ENCODE data around the gene AKT3. TPM values are rescaled to one million over a fixed set of nuclear protein-coding genes. Genes with fewer than 3 reads are reported as not detected.

The AKT3 gene
- total RNA-seq, 2 experiments from 2014 or later, result 80.4 to 88.5 TPM

- Mint-ChIP-seq H3K4me3 (no peak overlapping the region), H3K27ac (no peak overlapping the region), H3K9me3 (no peaks in the 10 kb centered on the region), H3K4me1 (ENCODE audit: low read depth) (no peaks in the 10 kb centered on the region), H3K27me3 (no peaks in the 10 kb centered on the region), H3K36me3 (ENCODE audit: low read depth) (peaks cover 43% of the 10 kb centered on the region)
- no peak overlapping the region for H3K4me3 ChIP-seq (ENCODE audit: low read length)
- peaks cover 6% of the 10 kb centered on the region for H3K4me1 ChIP-seq (ENCODE audit: insufficient read depth, low read length)
- intact Hi-C loops (cut with DNase I, micrococcal nuclease), result no loop called here
- no peak for DNase-seq
- H3K36me3 ChIP-seq (ENCODE audit: insufficient read depth, low read length), result no peaks in the 10 kb centered on the region
- no peaks in the 10 kb centered on the region for H3K27me3 ChIP-seq (ENCODE audit: control insufficient read depth in 1 of 2, insufficient read depth in 2 of 2, low read length in 2 of 2)
- no peak for ATAC-seq (ENCODE audit: poor library complexity)
- H3K27ac ChIP-seq (ENCODE audit: low read depth in 1 of 2, low read length in 2 of 2), result no peak overlapping the region
- ChIA-PET POLR2A (no interaction called here), CTCF (no interaction called here)
- TF ChIP-seq CTCF (IDR thresholded peaks at IDR 0.05), result no peak
- peaks cover 0 to 12% of the 10 kb centered on the region in 2 experiments for H3K9me3 ChIP-seq (ENCODE audit: control insufficient read depth in 1 of 2, insufficient read depth in 1 of 2, low read length in 2 of 2)
These were observed 351.9 kb downstream of the AKT3 start for GRCh38 chr1:243497939-243498681.

- no peaks in the 10 kb centered on the region for H3K27me3 ChIP-seq (ENCODE audit: control insufficient read depth in 1 of 2, insufficient read depth in 2 of 2, low read length in 2 of 2)
- no peaks in the 10 kb centered on the region for H3K27me3 Mint-ChIP-seq
- ChIA-PET POLR2A (no interaction called here), CTCF (no interaction called here)
- DNase-seq, result no peak
- TF ChIP-seq CTCF (IDR thresholded peaks at IDR 0.05), result no peak
- ATAC-seq (ENCODE audit: poor library complexity), result no peak
- H3K9me3 Mint-ChIP-seq, result no peaks in the 10 kb centered on the region
- H3K4me1 Mint-ChIP-seq (ENCODE audit: low read depth), result no peaks in the 10 kb centered on the region
- H3K4me1 ChIP-seq (ENCODE audit: insufficient read depth, low read length), result peaks cover 6% of the 10 kb centered on the region
- peaks cover 0 to 12% of the 10 kb centered on the region in 2 experiments for H3K9me3 ChIP-seq (ENCODE audit: control insufficient read depth in 1 of 2, insufficient read depth in 1 of 2, low read length in 2 of 2)
- intact Hi-C loops (cut with DNase I, micrococcal nuclease), result no loop called here
- H3K27ac ChIP-seq (ENCODE audit: low read depth in 1 of 2, low read length in 2 of 2), result no peak overlapping the region
- H3K4me3 Mint-ChIP-seq, result no peak overlapping the region
- H3K36me3 Mint-ChIP-seq (ENCODE audit: low read depth), result peaks cover 31% of the 10 kb centered on the region
- H3K27ac Mint-ChIP-seq, result no peak overlapping the region
- no peak overlapping the region for H3K4me3 ChIP-seq (ENCODE audit: low read length)
- no peaks in the 10 kb centered on the region for H3K36me3 ChIP-seq (ENCODE audit: insufficient read depth, low read length)
These were observed 353.2 kb downstream of the AKT3 start for GRCh38 chr1:243496806-243497205.

GRCh38 chr1:243496187-243496646, 353.8 kb downstream of the AKT3 start:
- H3K9me3 Mint-ChIP-seq, result no peaks in the 10 kb centered on the region
- H3K36me3 ChIP-seq (ENCODE audit: insufficient read depth, low read length), result no peaks in the 10 kb centered on the region
- H3K27ac ChIP-seq (ENCODE audit: low read depth in 1 of 2, low read length in 2 of 2), result no peak overlapping the region
- H3K4me3 ChIP-seq (ENCODE audit: low read length), result no peak overlapping the region
- no peaks in the 10 kb centered on the region for H3K27me3 ChIP-seq (ENCODE audit: control insufficient read depth in 1 of 2, insufficient read depth in 2 of 2, low read length in 2 of 2)
- H3K4me3 Mint-ChIP-seq, result no peak overlapping the region
- intact Hi-C loops (cut with DNase I, micrococcal nuclease), result no loop called here
- no peak for ATAC-seq (ENCODE audit: poor library complexity)
- H3K4me1 ChIP-seq (ENCODE audit: insufficient read depth, low read length), result peaks cover 6% of the 10 kb centered on the region
- ChIA-PET CTCF (no interaction called here), POLR2A (interaction anchor here (1.5 kb wide), 1 partner anchor 11 kb away, joined by 3 read pairs; no protein-coding TSS in a partner anchor)
- TF ChIP-seq CTCF (IDR thresholded peaks at IDR 0.05), result no peak
- H3K36me3 Mint-ChIP-seq (ENCODE audit: low read depth), result peaks cover 25% of the 10 kb centered on the region
- H3K27me3 Mint-ChIP-seq, result no peaks in the 10 kb centered on the region
- no peak overlapping the region for H3K27ac Mint-ChIP-seq
- DNase-seq, result no peak
- H3K9me3 ChIP-seq (ENCODE audit: control insufficient read depth in 1 of 2, insufficient read depth in 1 of 2, low read length in 2 of 2), result peaks cover 0 to 12% of the 10 kb centered on the region in 2 experiments
- no peaks in the 10 kb centered on the region for H3K4me1 Mint-ChIP-seq (ENCODE audit: low read depth)
